CD4-positive, CD25-positive, alpha-beta regulatory T cell (primary cell): Measurements from ENCODE around the gene TMPRSS9. TPM values are rescaled to one million over a fixed set of nuclear protein-coding genes. Genes with fewer than 3 reads are reported as not detected.

Source experiments
- ATAC-seq, 2 donors: fragments of 150-1000 bp; cut with Tn5 transposase; one replicate each; pipeline ENCODE4 v1.10.0; 2021; ENCODE audit warnings: low read depth in 2 of 2, moderate number of reproducible peaks in 2 of 2, moderate library complexity in 1 of 2
- DNase-seq, 3 donors: peaks; one replicate each; pipeline versions ENCODE4 v3.0.0 to v3.0.0-alpha.2; 2012 to 2022; ENCODE audit warnings: mixed read lengths in 1 of 3
- H3K27ac ChIP-seq: one replicate; pipeline ENCODE4 v1.7.0; 2013; ENCODE audit warnings: mild to moderate bottlenecking, low read length; ENCODE audit not compliant: insufficient read depth, poor library complexity, severe bottlenecking
- H3K27me3 ChIP-seq: one replicate; pipeline ENCODE4 v1.7.0; 2013; ENCODE audit warnings: low read length; ENCODE audit not compliant: control insufficient read depth, insufficient read depth
- H3K36me3 ChIP-seq: one replicate; pipeline ENCODE4 v1.7.0; 2013; ENCODE audit warnings: mild to moderate bottlenecking, low read length, moderate library complexity; ENCODE audit not compliant: control insufficient read depth, insufficient read depth
- H3K4me1 ChIP-seq: 2 replicates; pipeline ENCODE4 v1.7.0; 2013; ENCODE audit warnings: mild to moderate bottlenecking, low read length; ENCODE audit not compliant: insufficient read depth, control insufficient read depth, poor library complexity, severe bottlenecking
- H3K4me3 ChIP-seq: one replicate; pipeline ENCODE4 v1.7.0; 2013; ENCODE audit warnings: low read depth, mild to moderate bottlenecking, low read length, moderate library complexity
- H3K9me3 ChIP-seq, 2 experiments: 1 replicate in 1 of 2; 2 replicates in 1 of 2; pipeline ENCODE4 v1.7.0; 2013; ENCODE audit warnings: low read length in 2 of 2, mild to moderate bottlenecking in 1 of 2, moderate library complexity in 1 of 2; ENCODE audit not compliant: control insufficient read depth in 2 of 2
- H3K27ac Mint-ChIP-seq, 3 donors: one replicate each; pipeline ENCODE4 v1.8.0; 2020 to 2022; ENCODE audit warnings: mild to moderate bottlenecking in 3 of 3, mixed read lengths in 3 of 3, moderate library complexity in 2 of 3
- H3K27me3 Mint-ChIP-seq: one replicate; pipeline ENCODE4 v1.8.0; 2022; ENCODE audit warnings: mild to moderate bottlenecking, mixed read lengths
- H3K36me3 Mint-ChIP-seq: one replicate; pipeline ENCODE4 v1.8.0; 2020; ENCODE audit warnings: mixed read lengths
- H3K4me1 Mint-ChIP-seq, 4 donors: one replicate each; pipeline ENCODE4 v1.8.0; 2020 to 2022; ENCODE audit warnings: mixed read lengths in 4 of 4, mild to moderate bottlenecking in 1 of 4
- H3K4me3 Mint-ChIP-seq, 4 donors: one replicate each; pipeline ENCODE4 v1.8.0; 2020 to 2022; ENCODE audit warnings: mild to moderate bottlenecking in 4 of 4, mixed read lengths in 4 of 4, moderate library complexity in 3 of 4
- H3K9me3 Mint-ChIP-seq, 7 donors: one replicate each; pipeline ENCODE4 v1.8.0; 2020 to 2022; ENCODE audit warnings: mixed read lengths in 7 of 7, mild to moderate bottlenecking in 3 of 7, moderate library complexity in 2 of 7
- polyA plus RNA-seq, 4 donors: library from polyadenylated mRNA; unstranded; fragments of 300-500 nt; fragmentation: Illumina TruSeq; gene quantifications; one replicate each; pipeline ENCODE4 v1.2.3, GENCODE V29; 2021
- total RNA-seq: library from RNA; stranded (reverse); gene quantifications from one replicate; pipeline ENCODE4 v1.2.3, GENCODE V29; 2022

The TMPRSS9 gene
- total and polyA plus RNA-seq, 5 donors from 2014 or later: 0.17 TPM; not detected in 4

DNA sequence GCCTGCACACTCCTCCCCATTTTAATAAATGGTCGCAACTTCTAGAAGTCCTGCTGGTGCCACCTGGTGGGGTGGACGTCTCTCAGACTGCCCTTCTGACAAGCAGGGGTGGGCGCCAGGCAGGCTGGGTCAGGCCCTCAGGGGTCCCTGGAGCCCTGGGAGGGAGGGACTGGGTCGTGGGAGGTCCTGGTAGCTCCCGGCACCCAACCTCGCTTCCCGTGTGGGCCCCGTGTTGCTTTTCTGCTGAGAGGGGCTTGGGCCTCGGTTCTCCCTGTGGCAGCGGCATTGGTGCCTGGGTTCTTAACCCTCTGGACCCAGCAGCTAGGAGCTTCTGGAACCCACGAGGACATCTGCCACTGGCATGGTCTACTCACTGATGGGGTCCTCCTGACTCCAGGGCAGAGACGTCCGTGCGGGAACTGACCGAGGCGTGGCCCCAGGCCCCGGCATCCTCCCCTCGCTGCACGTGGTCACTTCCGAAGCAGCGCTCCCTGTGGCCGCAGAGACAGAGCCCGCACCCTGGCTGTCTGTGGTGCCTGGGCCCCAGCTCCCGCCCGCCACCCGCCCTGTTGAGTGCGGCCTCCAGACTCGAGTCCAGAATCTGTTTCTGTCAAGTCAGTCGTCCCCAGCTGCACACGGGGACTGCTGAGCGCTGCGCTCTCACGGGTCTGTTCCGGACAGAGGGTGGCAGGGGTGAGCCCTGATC is 6.0 kb upstream of the TMPRSS9 start:
- no peaks in the 10 kb centered on the region for H3K27me3 Mint-ChIP-seq
- no peaks in the 10 kb centered on the region for H3K4me1 Mint-ChIP-seq
- H3K27ac ChIP-seq: no peak overlapping the region
- no peaks in the 10 kb centered on the region for H3K27me3 ChIP-seq
- H3K36me3 Mint-ChIP-seq: no peaks in the 10 kb centered on the region
- no peak overlapping the region for H3K4me3 ChIP-seq
- H3K36me3 ChIP-seq: no peaks in the 10 kb centered on the region
- no peaks in the 10 kb centered on the region for H3K9me3 Mint-ChIP-seq
- no peaks in the 10 kb centered on the region for H3K9me3 ChIP-seq
- H3K27ac Mint-ChIP-seq: no peak overlapping the region
- H3K4me1 ChIP-seq: no peaks in the 10 kb centered on the region
- no peak for DNase-seq
- no peak overlapping the region for H3K4me3 Mint-ChIP-seq
- ATAC-seq: no peak

DNA sequence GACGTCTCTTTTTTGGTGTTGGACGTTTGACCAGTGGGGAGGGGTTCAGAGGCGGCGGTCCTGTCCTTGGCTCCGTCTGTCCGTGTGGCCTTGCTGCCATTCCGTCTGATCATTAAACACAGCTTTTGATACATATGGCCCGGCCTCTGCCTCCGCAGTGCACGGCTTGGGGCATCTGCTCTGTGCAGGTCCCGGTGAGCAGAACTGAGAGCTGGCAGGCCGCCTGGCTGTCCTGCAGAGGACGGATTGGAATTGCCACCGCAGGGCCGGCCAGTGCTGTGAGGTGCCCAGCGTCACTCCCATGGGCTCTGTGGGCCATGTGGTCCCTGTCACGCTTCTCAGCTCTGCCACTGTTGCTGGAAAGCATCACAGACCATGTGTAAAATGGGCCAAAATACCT is 5.4 kb upstream of the TMPRSS9 start:
- Histone ChIP-seq H3K36me3 (no peaks in the 10 kb centered on the region), H3K4me1 (no peaks in the 10 kb centered on the region), H3K27me3 (no peaks in the 10 kb centered on the region), H3K4me3 (no peak overlapping the region), H3K9me3 (no peaks in the 10 kb centered on the region), H3K27ac (no peak overlapping the region)
- no peak overlapping the region for H3K4me3 Mint-ChIP-seq
- H3K4me1 Mint-ChIP-seq: no peaks in the 10 kb centered on the region
- H3K27ac Mint-ChIP-seq: no peak overlapping the region
- H3K9me3 Mint-ChIP-seq: no peaks in the 10 kb centered on the region
- no peaks in the 10 kb centered on the region for H3K36me3 Mint-ChIP-seq
- ATAC-seq (no peak), DNase-seq (no peak)
- no peaks in the 10 kb centered on the region for H3K27me3 Mint-ChIP-seq

DNA sequence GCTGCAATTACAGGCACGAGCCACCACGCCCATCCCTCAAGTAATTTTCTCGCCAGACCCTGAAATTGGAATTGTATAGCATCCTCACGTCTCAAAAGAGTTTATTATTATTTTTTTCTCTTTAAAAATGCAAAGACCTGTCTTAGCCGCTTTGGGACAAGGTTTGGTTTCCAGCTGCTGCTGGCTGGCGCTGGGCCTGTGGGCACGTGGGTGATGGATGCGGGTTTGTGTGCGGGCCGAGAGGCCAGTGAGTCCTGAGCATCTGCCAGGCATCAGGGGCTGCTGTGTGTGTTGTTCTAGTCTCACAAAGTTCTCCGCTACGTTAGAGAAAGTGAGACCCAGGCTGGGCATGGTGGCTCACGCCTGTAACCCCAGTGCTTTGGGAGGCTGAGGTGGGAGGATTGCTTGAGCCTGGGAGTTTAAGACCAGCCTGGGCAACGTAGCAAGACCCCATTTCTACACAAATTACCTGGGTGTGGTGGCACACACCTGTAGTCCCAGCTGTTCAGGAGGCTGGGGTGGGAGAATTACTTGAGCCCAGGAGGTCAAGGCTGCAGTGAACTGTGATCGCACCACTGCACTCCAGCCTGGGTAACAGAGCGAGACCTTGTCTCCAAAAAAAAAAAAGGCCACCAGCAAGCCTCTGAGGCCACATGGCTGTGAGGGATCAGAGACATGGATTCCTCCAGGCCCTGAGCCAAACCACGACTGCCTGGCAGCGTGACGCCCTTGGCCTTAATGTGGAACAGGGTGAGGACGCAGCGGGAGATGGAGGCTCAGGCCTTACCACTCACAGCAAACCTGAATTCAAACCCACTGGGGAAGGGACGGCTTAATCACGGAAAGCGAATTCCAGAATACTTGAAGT is 4.7 kb upstream of the TMPRSS9 start:
- Mint-ChIP-seq H3K4me1 (peaks cover 0 to 1% (median under 1%) of the 10 kb centered on the region in 4 donors), H3K4me3 (no peak overlapping the region), H3K36me3 (no peaks in the 10 kb centered on the region), H3K9me3 (no peaks in the 10 kb centered on the region), H3K27me3 (peaks cover 2% of the 10 kb centered on the region), H3K27ac (no peak overlapping the region)
- ATAC-seq (no peak), DNase-seq (no peak)
- Histone ChIP-seq H3K4me1 (no peaks in the 10 kb centered on the region), H3K4me3 (no peak overlapping the region), H3K27me3 (no peaks in the 10 kb centered on the region), H3K36me3 (no peaks in the 10 kb centered on the region), H3K9me3 (no peaks in the 10 kb centered on the region), H3K27ac (no peak overlapping the region)

DNA sequence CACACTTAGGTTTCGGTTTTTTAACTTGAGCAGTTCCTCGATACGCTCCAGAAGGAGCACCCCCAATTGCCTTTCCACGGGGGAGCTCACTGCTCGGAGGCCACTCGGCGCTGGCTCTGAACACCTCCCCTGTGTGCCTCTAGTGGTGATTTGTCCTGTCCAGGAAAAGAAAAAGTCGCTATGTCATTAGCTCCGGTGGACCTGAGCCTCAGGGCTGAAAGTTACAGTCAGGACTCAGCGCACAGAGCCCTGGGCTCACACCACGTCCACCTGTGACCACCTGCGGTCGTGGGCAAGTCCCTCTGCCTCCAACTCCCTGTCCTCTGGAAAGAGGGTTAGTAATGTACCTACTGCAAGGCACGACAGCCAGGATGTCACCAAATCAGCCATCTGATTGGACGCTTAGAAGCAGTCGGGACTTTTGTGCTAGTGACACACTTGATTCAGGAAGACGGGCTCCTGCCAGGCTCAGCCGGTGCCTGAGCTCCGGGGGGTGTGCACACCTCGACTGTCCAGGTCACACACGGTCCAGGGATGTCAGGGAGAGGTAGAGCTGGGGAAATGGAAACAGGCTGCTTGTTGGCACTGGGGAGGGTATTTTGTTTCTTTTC is 3.9 kb upstream of the TMPRSS9 start:
- H3K4me3 Mint-ChIP-seq: no peak overlapping the region
- no peaks in the 10 kb centered on the region for H3K9me3 Mint-ChIP-seq
- no peak overlapping the region for H3K27ac Mint-ChIP-seq
- H3K4me1 Mint-ChIP-seq: peaks cover 0 to 5% (median 2%) of the 10 kb centered on the region in 4 donors
- Histone ChIP-seq H3K27ac (no peak overlapping the region), H3K4me3 (no peak overlapping the region), H3K9me3 (no peaks in the 10 kb centered on the region), H3K36me3 (no peaks in the 10 kb centered on the region), H3K27me3 (no peaks in the 10 kb centered on the region), H3K4me1 (no peaks in the 10 kb centered on the region)
- H3K36me3 Mint-ChIP-seq: no peaks in the 10 kb centered on the region
- no peak for ATAC-seq
- no peak for DNase-seq
- peaks cover 6% of the 10 kb centered on the region for H3K27me3 Mint-ChIP-seq

DNA sequence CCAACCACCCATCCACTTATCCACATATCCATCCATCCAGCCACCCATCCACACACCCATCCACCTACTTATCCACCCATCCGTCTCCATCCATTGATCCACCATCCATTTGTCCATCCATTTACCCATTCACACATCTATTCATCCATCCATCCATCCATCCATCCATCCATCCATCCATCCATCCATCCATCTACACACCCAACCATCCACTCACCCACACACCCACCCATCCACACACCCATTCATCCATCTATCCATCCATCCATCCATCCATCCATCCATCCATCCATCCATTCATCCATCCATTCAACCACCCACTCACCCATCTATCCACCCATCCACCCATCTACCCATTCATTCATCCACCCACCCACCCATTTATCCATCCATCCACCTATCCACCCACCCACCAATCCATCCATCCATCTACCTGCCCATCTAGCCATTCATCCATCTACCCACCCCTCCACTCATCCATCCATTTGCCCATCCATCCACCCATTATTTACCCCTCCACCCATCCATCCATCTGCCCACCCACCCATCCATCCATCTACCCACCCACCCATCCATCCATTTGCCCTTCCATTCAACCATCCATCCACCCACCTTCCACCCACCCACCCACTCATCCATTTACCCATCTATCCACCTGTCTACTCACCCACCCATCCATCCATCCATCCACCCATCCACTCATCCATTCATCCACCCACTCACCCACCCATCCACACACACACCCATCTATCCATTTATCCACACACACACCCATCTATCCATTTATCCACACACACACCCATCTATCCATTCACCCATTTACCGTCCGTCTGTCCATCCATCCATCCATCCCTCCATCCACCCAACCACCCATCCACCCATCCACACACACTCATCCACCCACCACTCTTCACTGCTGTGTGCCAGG is 2.5 kb upstream of the TMPRSS9 start:
- H3K27ac Mint-ChIP-seq: peak overlapping the region in 1 of 3 donors; percentile 56
- no peaks in the 10 kb centered on the region for H3K9me3 ChIP-seq
- H3K27me3 ChIP-seq: peaks cover 8% of the 10 kb centered on the region
- ATAC-seq: no peak
- peaks cover 0 to 5% (median 2%) of the 10 kb centered on the region in 4 donors for H3K4me1 Mint-ChIP-seq
- no peaks in the 10 kb centered on the region for H3K36me3 Mint-ChIP-seq
- DNase-seq: no peak
- no peaks in the 10 kb centered on the region for H3K36me3 ChIP-seq
- peaks cover 6% of the 10 kb centered on the region for H3K27me3 Mint-ChIP-seq
- H3K9me3 Mint-ChIP-seq: no peaks in the 10 kb centered on the region
- no peak overlapping the region for H3K4me3 ChIP-seq
- H3K4me3 Mint-ChIP-seq: no peak overlapping the region
- H3K27ac ChIP-seq: no peak overlapping the region
- no peaks in the 10 kb centered on the region for H3K4me1 ChIP-seq

DNA sequence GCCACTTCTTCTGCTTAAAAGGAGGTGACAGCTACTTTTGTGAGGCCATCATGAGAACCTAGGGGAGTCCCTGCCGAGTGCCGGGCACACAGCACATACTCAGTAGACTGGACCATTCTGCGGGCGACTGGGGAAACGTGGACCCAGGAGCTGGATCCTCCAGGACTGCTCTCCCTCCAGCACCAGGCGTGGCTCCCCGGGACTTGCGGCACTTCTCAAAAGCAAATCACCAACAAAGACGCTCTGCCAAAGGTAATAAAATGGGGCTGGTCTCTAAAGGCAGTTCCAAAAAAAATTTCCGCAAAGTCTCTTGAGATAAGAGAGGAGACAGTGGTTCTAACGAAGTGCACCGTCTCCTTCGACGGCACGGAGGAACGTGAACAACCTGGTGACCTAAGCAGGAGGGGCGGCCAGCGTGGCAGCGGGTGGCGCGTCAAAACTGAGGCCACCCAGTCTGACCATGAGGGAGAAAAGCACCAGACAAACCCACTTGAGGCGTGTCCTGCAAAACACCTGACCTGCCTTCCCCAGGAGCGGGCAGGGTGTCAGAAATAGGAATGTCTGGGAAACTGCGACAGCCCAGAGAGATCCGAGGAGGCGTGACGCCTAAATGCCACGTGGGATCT is 1.4 kb upstream of the TMPRSS9 start:
- Histone ChIP-seq H3K36me3 (no peaks in the 10 kb centered on the region), H3K27ac (no peak overlapping the region), H3K9me3 (no peaks in the 10 kb centered on the region), H3K4me3 (no peak overlapping the region), H3K4me1 (no peaks in the 10 kb centered on the region), H3K27me3 (peaks cover 9% of the 10 kb centered on the region)
- DNase-seq (no peak), ATAC-seq (no peak)
- H3K27ac Mint-ChIP-seq: no peak overlapping the region
- peaks cover 0 to 5% (median 2%) of the 10 kb centered on the region in 4 donors for H3K4me1 Mint-ChIP-seq
- H3K4me3 Mint-ChIP-seq: no peak overlapping the region
- H3K9me3 Mint-ChIP-seq: no peaks in the 10 kb centered on the region
- peaks cover 6% of the 10 kb centered on the region for H3K27me3 Mint-ChIP-seq
- H3K36me3 Mint-ChIP-seq: no peaks in the 10 kb centered on the region

DNA sequence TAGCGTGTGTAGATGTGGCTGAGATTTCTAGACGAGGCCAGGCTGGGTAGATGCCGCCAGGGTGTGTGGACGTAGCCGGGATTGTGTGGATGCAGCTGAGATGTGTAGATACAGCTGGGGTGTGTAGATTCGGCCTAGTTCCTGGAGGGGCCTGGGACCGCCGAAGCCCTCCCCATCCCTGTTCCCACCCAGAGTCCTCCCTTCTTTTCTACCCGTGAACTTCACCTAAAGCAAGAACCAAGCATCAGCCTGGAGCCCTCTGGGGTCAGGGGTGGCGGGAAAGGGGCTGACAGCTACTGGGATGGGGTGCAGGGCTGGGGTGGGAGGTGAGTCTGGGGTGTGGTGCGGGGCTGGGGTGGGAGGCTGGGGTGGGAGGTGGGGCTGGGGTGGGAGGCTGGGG is 768 bp downstream of the TMPRSS9 start:
- Mint-ChIP-seq H3K4me3 (no peak overlapping the region), H3K36me3 (no peaks in the 10 kb centered on the region), H3K27ac (peak overlapping the region in 2 of 3 donors; percentile 61 to 88), H3K4me1 (peaks cover 0 to 6% (median 3%) of the 10 kb centered on the region in 4 donors), H3K9me3 (peaks cover 0 to 4% (median 0%) of the 10 kb centered on the region in 7 donors), H3K27me3 (peaks cover 12% of the 10 kb centered on the region)
- Histone ChIP-seq H3K27ac (no peak overlapping the region), H3K4me1 (no peaks in the 10 kb centered on the region), H3K36me3 (no peaks in the 10 kb centered on the region), H3K9me3 (no peaks in the 10 kb centered on the region), H3K4me3 (no peak overlapping the region), H3K27me3 (peaks cover 9% of the 10 kb centered on the region)
- DNase-seq (no peak), ATAC-seq (no peak)
